Renal pelvis (tissue), 3 donors: ENCODE data around the gene MXRA7. TPM values are rescaled to one million over a fixed set of nuclear protein-coding genes. Genes with fewer than 3 reads are reported as not detected.

Experiments used
- polyA plus RNA-seq, 3 donors: library from polyadenylated mRNA; unstranded; fragments of 120-200 nt; gene quantifications; one replicate each; pipeline ENCODE4 v1.2.1, GENCODE V29; 2013; ENCODE audit not compliant: insufficient read length in 3 of 3

The MXRA7 gene
- polyA plus RNA-seq, 3 donors, result 91.0 to 117 (median 99.0) TPM

Other genes starting within 250 kb of the MXRA7 start
- under 1 TPM; 0.21 to 0.84 (median 0.35) TPM for gene AANAT, start 243.4 kb downstream of the MXRA7 start, polyA plus RNA-seq
- 1 to 10 TPM; 7.7 to 9.9 (median 9.1) TPM for gene RHBDF2, start 209.5 kb downstream of the MXRA7 start, polyA plus RNA-seq
- gene CYGB, start 173.3 kb downstream of the MXRA7 start, polyA plus RNA-seq, result 10 to 100 TPM; 15.4 to 16.5 (median 16.4) TPM
- gene PRCD, start 170.9 kb downstream of the MXRA7 start, polyA plus RNA-seq, result 1 to 10 TPM; 2.7 to 5.3 (median 4.6) TPM
- gene ST6GALNAC2, start 125.1 kb downstream of the MXRA7 start, polyA plus RNA-seq, result 1 to 10 TPM; 6.0 to 9.8 (median 9.2) TPM
- under 1 TPM; 0.23 to 0.99 (median 0.90) TPM for gene ST6GALNAC1, start 67.2 kb downstream of the MXRA7 start, polyA plus RNA-seq
- 10 to 100 TPM; 23.4 to 26.7 (median 24.7) TPM for gene JMJD6, start 15.6 kb upstream of the MXRA7 start, polyA plus RNA-seq
- 10 to 100 TPM; 39.0 to 41.6 (median 40.0) TPM for gene METTL23, start 15.9 kb upstream of the MXRA7 start, polyA plus RNA-seq
- 100 to 1,000 TPM; 337 to 388 (median 377) TPM for gene SRSF2, start 26.4 kb upstream of the MXRA7 start, polyA plus RNA-seq
- gene MFSD11, start 27.2 kb upstream of the MXRA7 start, polyA plus RNA-seq, result 10 to 100 TPM; 20.6 to 33.3 (median 27.4) TPM
- gene MGAT5B, start 157.4 kb upstream of the MXRA7 start, polyA plus RNA-seq, result 1 to 10 TPM; 2.1 to 2.8 (median 2.7) TPM